WERI-Rb-1 (cell line): ENCODE data around the gene MYO9A.

ENCODE experiments used
- DNase-seq: peaks from one replicate; pipeline ENCODE4 v3.0.0-alpha.2; 2020
- H3K27ac ChIP-seq: fragments of 250-450 bp; sonication (Bioruptor Pico); 2 replicates; pipeline ENCODE4 v1.5.1; 2020; ENCODE audit warnings: mild to moderate bottlenecking, moderate library complexity
- H3K27me3 ChIP-seq: fragments of 250-450 bp; sonication (Bioruptor Pico); 2 replicates; pipeline ENCODE4 v1.5.1; 2021; ENCODE audit warnings: mild to moderate bottlenecking, low read depth, moderate library complexity; ENCODE audit not compliant: insufficient read depth, severe bottlenecking
- H3K36me3 ChIP-seq: fragments of 250-450 bp; sonication (Bioruptor Pico); 2 replicates; pipeline ENCODE4 v1.5.1; 2020; ENCODE audit warnings: mild to moderate bottlenecking, moderate library complexity
- H3K4me3 ChIP-seq: 2 replicates; pipeline ENCODE4 v1.5.1; 2011; ENCODE audit warnings: low read depth, mild to moderate bottlenecking, control low read depth, low read length
- H3K9me3 ChIP-seq: fragments of 250-450 bp; sonication (Bioruptor Pico); 2 replicates; pipeline ENCODE4 v1.5.1; 2021; ENCODE audit warnings: mild to moderate bottlenecking, moderate library complexity; ENCODE audit not compliant: severe bottlenecking
- TF ChIP-seq, protein P1 (sequence below): IDR thresholded peaks from 2 replicates; pipeline ENCODE4 v1.5.1; 2011; ENCODE audit warnings: low read depth, mild to moderate bottlenecking, control low read depth, inconsistent platforms, low read length

Gene MYO9A

DNA sequence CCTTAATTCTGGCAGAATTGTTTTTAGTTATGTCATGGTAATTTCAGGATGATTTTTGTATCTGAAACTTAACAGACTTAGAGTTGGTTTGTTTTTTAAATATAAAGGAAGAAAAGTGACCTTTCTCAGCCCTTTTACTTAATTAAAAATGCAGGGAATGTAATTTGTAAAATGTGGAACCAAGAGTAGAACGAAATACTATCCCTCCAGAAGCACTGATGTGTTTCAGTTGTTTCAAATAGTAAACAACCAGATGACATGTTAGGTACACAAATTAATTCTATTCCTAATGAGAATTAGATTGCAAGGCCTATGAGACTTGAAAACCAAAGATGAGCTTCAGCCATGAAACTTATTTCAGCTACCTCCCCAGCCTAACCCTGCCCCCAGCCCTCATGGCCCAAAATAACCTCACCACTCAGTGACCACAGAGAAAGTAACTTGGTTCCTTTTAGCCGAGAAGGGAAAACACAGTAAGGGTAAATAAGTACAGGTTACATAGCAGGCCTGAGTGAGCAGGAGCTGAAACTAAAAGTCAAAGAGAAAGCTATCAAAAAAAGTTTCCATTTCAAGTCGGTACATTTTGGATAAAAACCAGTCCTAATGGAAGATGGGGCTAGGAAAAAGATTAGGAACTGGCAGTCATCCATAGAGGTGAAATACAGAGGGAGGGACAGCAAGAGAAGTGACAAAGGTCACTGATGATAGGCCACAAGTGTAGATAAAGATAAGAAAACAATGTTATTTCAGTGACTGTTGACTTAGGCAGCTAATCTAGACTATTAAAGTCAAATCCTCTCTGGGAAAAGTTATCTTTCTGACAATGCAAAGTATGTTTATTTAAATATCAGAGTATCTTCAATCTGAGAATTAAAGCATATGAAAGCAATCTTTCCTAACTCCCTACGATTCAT lies 23.5 kb upstream of the MYO9A start:
- TF ChIP-seq, protein P1, sequence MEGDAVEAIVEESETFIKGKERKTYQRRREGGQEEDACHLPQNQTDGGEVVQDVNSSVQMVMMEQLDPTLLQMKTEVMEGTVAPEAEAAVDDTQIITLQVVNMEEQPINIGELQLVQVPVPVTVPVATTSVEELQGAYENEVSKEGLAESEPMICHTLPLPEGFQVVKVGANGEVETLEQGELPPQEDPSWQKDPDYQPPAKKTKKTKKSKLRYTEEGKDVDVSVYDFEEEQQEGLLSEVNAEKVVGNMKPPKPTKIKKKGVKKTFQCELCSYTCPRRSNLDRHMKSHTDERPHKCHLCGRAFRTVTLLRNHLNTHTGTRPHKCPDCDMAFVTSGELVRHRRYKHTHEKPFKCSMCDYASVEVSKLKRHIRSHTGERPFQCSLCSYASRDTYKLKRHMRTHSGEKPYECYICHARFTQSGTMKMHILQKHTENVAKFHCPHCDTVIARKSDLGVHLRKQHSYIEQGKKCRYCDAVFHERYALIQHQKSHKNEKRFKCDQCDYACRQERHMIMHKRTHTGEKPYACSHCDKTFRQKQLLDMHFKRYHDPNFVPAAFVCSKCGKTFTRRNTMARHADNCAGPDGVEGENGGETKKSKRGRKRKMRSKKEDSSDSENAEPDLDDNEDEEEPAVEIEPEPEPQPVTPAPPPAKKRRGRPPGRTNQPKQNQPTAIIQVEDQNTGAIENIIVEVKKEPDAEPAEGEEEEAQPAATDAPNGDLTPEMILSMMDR: no peak
- Histone ChIP-seq H3K9me3 (no peaks in the 10 kb centered on the region), H3K27ac (no peak overlapping the region), H3K4me3 (no peak overlapping the region), H3K27me3 (no peaks in the 10 kb centered on the region), H3K36me3 (no peaks in the 10 kb centered on the region)
- no peak for DNase-seq

DNA sequence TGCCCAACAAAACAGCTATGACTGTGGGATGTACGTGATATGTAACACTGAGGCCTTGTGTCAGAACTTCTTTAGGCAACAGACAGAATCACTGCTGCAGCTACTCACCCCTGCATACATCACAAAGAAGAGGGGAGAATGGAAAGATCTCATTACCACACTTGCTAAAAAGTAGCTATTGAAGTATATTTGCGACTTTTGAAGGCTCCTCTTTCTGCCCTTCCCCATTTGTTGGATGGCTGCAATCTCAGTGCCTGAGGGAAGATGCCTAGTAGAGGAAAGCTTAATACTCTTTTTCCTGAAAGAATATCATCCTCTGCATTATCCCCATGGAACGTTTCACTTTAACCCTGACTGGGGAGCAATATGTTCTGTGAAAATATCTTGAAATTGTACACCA lies 22.1 kb upstream of the MYO9A start:
- H3K36me3 ChIP-seq: no peaks in the 10 kb centered on the region
- no peaks in the 10 kb centered on the region for H3K9me3 ChIP-seq
- no peak for DNase-seq
- H3K4me3 ChIP-seq: no peak overlapping the region
- H3K27ac ChIP-seq: no peak overlapping the region
- no peaks in the 10 kb centered on the region for H3K27me3 ChIP-seq
- TF ChIP-seq, protein P1: no peak

GRCh38 chr15:72139667-72140066 lies 21.7 kb upstream of the MYO9A start:
- DNase-seq: no peak
- H3K4me3 ChIP-seq: no peak overlapping the region
- no peaks in the 10 kb centered on the region for H3K27me3 ChIP-seq
- TF ChIP-seq, protein P1: no peak
- no peaks in the 10 kb centered on the region for H3K9me3 ChIP-seq
- no peaks in the 10 kb centered on the region for H3K36me3 ChIP-seq
- no peak overlapping the region for H3K27ac ChIP-seq

GRCh38 chr15:72136170-72137051 lies 18.5 kb upstream of the MYO9A start:
- TF ChIP-seq, protein P1: no peak
- Histone ChIP-seq H3K27ac (no peak overlapping the region), H3K9me3 (no peaks in the 10 kb centered on the region), H3K36me3 (no peaks in the 10 kb centered on the region), H3K27me3 (no peaks in the 10 kb centered on the region), H3K4me3 (no peak overlapping the region)
- no peak for DNase-seq

GRCh38 chr15:72135719-72136118 lies 17.8 kb upstream of the MYO9A start:
- Histone ChIP-seq H3K9me3 (no peaks in the 10 kb centered on the region), H3K4me3 (no peak overlapping the region), H3K27me3 (no peaks in the 10 kb centered on the region), H3K27ac (no peak overlapping the region), H3K36me3 (no peaks in the 10 kb centered on the region)
- DNase-seq: no peak
- TF ChIP-seq, protein P1: no peak
